ENCODE data around the gene STAG3.

Gene STAG3

DNA sequence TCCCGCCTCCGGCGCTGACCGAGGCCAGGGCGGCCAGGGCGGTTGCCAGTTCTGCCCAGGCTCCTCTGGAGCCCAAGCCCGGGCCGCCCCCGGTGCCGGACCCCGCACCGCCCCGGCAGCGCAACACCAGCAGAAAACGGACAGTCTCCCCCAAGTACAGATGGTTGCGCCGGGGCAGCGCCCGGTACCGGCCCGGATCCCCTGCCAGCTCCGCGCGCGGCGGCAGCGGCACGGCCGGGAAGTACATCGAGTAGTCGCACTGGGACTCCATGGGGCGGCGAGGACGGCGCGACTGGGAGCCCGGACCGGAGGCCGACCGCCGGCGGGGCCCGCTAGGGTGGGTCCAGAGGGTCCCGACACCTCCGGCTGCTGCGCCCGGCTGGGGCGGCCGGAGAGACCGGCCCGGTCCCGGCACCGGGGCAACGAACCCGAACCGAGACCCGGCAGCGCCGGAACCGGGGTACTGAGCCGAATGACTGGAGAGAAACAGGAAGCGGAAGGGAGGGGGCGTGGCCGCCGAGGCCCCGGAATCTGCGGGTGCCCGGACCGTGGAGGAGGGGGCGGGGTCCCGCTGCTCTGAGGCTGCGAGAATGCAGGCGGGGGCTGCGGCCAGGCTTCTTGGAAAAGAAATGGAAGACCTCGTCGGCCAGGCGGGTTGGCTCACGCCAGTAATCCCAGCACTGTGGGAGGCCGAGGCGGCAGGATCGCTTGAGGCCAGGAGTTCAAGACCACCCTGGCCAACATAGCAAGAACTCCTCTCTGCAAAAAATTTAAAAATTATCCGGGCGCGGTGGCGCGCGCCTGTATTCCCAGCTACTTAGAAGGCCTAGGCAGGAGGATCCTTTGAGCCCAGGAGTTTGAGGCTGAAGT, 19.3 kb upstream of the STAG3 start, which contains the start of gene TRAPPC14:
TSS of gene TRAPPC14 (minus strand) at position 495 of the 870 bp plus-strand sequence. CDS start at position 271, 224 bp downstream.
- peak; percentile 73 for TF ChIP-seq POLR2A (IDR thresholded peaks at IDR 0.05; ENCODE audit: extremely low read depth, insufficient read length)
- TF ChIP-seq, protein P1, sequence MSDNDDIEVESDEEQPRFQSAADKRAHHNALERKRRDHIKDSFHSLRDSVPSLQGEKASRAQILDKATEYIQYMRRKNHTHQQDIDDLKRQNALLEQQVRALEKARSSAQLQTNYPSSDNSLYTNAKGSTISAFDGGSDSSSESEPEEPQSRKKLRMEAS (IDR thresholded peaks at IDR 0.05; ENCODE audit: low read depth, low read length) = peak; percentile 29; the same call in 1 of the 2 replicates
- TF ChIP-seq CTCF (IDR thresholded peaks at IDR 0.05; ENCODE audit: low read depth, low read length) = no peak
- TF ChIP-seq MYC (IDR thresholded peaks at IDR 0.05; ENCODE audit: low read depth, low read length) = peak; percentile 48; the same call in 1 of the 2 replicates
- DNase-seq (ENCODE audit: low read depth) = peak; percentile 94
- peak within 1 kb of the TSS; percentile 66 for H3K4me3 ChIP-seq (ENCODE audit: low read depth, low read length)

- DNase-seq (ENCODE audit: low read depth) = peak; percentile 45
- TF ChIP-seq POLR2A (IDR thresholded peaks at IDR 0.05; ENCODE audit: extremely low read depth, insufficient read length) (no peak), CTCF (IDR thresholded peaks at IDR 0.05; ENCODE audit: low read depth, low read length) (no peak), MYC (IDR thresholded peaks at IDR 0.05; ENCODE audit: low read depth, low read length) (no peak)
- TF ChIP-seq, protein P1 (IDR thresholded peaks at IDR 0.05; ENCODE audit: low read depth, low read length) = no peak
- peak overlapping the region; percentile 66 for H3K4me3 ChIP-seq (ENCODE audit: low read depth, low read length)
These were observed 18.6 kb upstream of the STAG3 start for GRCh38 chr7:100159099-100159623.

DNA sequence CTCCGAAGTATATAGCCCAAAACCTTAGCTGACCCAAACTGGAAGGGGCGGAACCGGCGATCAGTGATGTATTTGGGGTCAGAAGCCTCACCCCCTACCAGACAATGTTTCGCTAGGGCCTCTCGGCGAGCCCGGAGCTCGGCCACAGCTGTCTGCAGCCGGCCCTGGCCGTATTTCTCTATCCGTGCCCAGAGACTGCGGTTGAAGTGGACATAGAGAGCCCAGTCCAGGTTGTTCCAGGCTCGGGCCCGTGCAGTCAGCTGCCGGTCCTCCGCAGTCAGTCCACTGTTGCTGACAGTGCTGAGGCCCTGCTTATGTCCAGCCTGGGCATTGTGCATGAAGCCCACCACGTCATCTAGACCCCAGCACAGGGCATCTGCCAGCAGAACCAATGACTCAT, 17.7 kb upstream of the STAG3 start:
- no peak for DNase-seq (ENCODE audit: low read depth)
- TF ChIP-seq, protein P1 (IDR thresholded peaks at IDR 0.05; ENCODE audit: low read depth, low read length) = no peak
- TF ChIP-seq POLR2A (IDR thresholded peaks at IDR 0.05; ENCODE audit: extremely low read depth, insufficient read length) (no peak), CTCF (IDR thresholded peaks at IDR 0.05; ENCODE audit: low read depth, low read length) (no peak), MYC (IDR thresholded peaks at IDR 0.05; ENCODE audit: low read depth, low read length) (no peak)
- H3K4me3 ChIP-seq (ENCODE audit: low read depth, low read length) = no peak overlapping the region

DNA sequence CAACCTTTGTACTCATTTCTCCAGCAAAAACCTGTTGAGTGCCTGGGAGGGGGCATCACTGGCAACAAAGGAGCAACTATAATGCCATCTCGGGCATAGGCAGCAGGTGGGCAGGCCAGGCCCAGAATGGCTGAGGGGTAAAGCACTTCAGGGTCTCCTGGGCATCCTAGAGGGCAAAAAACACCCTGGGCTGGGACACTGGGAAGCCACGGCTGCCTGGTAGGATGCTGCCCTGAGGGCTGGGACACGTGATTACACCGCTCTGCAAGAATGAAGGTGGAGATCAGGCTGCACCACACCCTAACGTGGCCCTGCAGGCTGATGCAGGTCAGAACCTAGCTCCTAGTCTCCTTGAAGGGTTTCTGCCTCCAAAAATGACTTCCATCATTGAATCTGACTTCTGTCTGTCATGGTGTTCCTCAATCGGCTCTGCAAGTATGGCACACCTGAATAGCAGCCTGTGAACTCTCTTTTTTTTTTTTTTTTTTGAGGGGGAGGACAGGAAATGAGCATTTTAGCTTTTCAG, 14.6 kb upstream of the STAG3 start:
- TF ChIP-seq MYC (IDR thresholded peaks at IDR 0.05; ENCODE audit: low read depth, low read length) (no peak), POLR2A (IDR thresholded peaks at IDR 0.05; ENCODE audit: extremely low read depth, insufficient read length) (no peak), CTCF (IDR thresholded peaks at IDR 0.05; ENCODE audit: low read depth, low read length) (no peak)
- TF ChIP-seq, protein P1 (IDR thresholded peaks at IDR 0.05; ENCODE audit: low read depth, low read length) = no peak
- H3K4me3 ChIP-seq (ENCODE audit: low read depth, low read length) = no peak overlapping the region
- peak; percentile 7 for DNase-seq (ENCODE audit: low read depth)

GRCh38 chr7:100163871-100164270, 13.8 kb upstream of the STAG3 start:
- no peak overlapping the region for H3K4me3 ChIP-seq (ENCODE audit: low read depth, low read length)
- TF ChIP-seq MYC (IDR thresholded peaks at IDR 0.05; ENCODE audit: low read depth, low read length) (no peak), POLR2A (IDR thresholded peaks at IDR 0.05; ENCODE audit: extremely low read depth, insufficient read length) (no peak), CTCF (IDR thresholded peaks at IDR 0.05; ENCODE audit: low read depth, low read length) (no peak)
- TF ChIP-seq, protein P1 (IDR thresholded peaks at IDR 0.05; ENCODE audit: low read depth, low read length) = no peak
- DNase-seq (ENCODE audit: low read depth) = no peak
